ENCODE data around the gene AGT.

DNA sequence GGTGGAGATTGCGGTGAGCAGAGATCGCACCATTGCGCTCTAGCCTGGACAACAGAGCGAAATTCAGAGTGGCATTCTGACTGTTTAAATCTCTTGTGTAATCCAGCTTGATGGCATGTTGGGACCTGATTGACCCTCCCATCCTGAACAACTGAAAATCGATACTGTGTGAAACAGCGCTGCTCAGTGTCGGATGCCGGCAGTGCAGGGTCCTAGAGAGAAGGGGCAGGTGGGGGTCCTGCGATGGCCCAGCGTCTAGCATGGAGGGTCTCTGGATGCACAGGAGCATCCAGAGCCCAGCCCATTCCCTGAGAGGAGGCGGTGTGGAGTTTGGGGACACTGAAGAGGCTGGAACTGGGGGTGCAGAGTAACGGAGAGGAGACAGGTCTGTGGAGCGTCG, 15.8 kb downstream of the AGT start:
- TF ChIP-seq, protein P1, sequence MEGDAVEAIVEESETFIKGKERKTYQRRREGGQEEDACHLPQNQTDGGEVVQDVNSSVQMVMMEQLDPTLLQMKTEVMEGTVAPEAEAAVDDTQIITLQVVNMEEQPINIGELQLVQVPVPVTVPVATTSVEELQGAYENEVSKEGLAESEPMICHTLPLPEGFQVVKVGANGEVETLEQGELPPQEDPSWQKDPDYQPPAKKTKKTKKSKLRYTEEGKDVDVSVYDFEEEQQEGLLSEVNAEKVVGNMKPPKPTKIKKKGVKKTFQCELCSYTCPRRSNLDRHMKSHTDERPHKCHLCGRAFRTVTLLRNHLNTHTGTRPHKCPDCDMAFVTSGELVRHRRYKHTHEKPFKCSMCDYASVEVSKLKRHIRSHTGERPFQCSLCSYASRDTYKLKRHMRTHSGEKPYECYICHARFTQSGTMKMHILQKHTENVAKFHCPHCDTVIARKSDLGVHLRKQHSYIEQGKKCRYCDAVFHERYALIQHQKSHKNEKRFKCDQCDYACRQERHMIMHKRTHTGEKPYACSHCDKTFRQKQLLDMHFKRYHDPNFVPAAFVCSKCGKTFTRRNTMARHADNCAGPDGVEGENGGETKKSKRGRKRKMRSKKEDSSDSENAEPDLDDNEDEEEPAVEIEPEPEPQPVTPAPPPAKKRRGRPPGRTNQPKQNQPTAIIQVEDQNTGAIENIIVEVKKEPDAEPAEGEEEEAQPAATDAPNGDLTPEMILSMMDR (conservative IDR thresholded peaks at IDR 0.05), result no peak
- no peak for TF ChIP-seq EZH2 (IDR thresholded peaks at IDR 0.05; ENCODE audit: low read depth)

Measured in PC-9 (cell line).